ENCODE data around the gene ATP1A4.
"Not testable (repeated sequence)": the region's sequence is repeated elsewhere in the genome, so short reads cannot be mapped to it uniquely, and the experiment has no call there.

The ATP1A4 gene

GRCh38 chr1:160151303-160151702 lies at the start of gene ATP1A4:
TSS of gene ATP1A4 (plus strand) at chr1:160151603. CDS start at chr1:160152041, 438 bp downstream.
- no peak for DNase-seq (ENCODE audit: low read depth)

- DNase-seq (ENCODE audit: low read depth), result no peak
Observed at GRCh38 chr1:160101717-160102522, 49.5 kb upstream of the ATP1A4 start.

- DNase-seq (ENCODE audit: low read depth), result no peak
Observed at GRCh38 chr1:160103658-160104408, 47.6 kb upstream of the ATP1A4 start.

- no peak for DNase-seq (ENCODE audit: low read depth)
Observed at GRCh38 chr1:160104486-160104885, 46.9 kb upstream of the ATP1A4 start.

DNA sequence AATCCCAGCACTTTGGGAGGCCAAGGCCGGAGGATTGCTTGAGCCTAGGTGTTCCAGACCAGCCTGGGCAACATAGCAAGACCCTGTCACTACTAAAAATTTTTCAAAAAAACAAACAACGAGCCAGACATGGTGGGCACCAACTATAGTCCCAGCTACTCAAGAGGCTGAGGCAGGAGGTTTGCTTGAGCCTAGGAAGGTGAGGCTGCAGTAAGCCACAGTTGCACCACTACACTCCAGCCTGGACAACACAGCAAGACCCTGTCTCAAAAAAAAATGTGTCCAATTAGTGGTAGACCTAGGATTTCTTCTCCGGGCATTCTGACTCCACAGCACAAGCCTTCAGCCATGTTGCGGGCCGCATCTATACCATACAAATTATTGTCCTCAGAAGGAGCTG lies 46.2 kb upstream of the ATP1A4 start:
- no peak for DNase-seq (ENCODE audit: low read depth)

DNA sequence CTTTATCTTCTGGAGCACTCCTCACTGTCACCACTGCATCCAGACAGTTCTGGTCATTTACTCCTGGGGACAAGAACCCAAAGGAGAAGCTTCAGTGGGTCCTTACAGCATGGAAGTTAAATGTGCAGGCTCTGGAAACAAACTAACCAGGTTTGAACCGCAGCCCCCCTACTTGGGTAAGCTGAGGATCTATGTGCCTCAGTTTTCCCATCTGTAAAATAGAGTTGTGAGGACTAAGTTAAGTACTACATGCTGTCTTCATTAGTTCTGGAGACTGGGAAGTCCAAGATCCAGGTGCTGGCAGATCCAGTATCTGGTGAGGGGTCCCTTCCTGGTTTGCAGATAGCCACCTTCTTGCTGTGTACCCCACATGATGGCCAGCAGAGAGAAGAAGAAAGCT lies 43.9 kb upstream of the ATP1A4 start:
- no peak for DNase-seq (ENCODE audit: low read depth)

GRCh38 chr1:160108888-160109662 lies 42.3 kb upstream of the ATP1A4 start:
- DNase-seq (ENCODE audit: low read depth), result no peak

DNA sequence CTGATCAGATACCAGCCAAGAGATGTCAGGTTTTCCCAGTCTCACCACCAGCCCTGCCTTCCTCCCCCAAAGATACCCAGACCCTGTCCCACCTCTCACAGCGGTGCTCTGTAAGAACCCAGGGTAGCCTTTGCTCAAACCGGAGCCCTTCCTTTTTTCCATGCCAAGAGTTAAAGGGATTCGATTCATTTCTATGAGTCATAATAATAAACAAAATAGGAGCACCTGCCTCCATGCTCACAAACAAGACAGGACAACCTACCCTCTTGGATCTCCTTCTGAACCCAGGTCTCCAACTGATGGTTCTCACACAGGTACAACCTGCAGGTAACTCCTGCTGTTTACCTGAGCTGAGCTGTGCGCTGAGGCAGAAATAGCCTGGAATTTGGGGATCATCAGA lies 41.7 kb upstream of the ATP1A4 start:
- no peak for DNase-seq (ENCODE audit: low read depth)

DNA sequence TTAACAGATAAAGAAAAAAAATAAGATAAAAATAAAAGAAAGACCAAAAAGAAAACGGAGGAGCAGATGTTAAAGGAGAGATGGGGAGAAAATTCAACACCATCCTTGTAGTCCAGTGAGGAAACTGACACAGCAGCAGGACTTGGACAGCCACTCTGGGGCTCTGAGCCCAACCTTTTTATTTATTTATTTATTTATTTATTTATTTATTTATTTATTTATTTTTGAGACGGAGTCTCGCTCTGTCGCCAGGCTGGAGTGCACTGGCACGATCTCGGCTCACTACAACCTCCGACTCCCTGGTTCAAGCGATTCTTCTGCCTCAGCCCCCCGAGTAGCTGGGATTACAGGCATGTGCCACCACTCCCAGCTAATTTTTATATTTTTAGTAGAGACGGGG lies 39.9 kb upstream of the ATP1A4 start:
- DNase-seq (ENCODE audit: low read depth), result not testable (repeated sequence)

DNA sequence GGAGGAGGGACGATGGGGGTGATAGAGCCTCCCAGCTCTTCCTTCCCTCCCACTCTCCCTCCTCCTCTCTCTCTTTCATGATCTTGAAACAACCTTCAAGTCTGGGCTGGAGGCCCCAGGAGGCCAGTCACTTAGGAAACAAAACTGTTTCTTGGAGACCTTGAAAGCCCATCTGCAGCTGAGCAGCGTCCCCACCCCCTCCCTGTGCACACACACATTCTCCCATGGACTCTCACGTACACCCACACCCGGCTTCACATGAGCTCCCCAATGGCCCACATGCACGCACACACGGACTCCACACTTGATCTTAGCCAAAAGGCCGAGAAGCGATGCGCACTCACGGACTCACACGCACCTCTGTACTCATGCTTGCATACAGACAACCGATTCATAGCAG lies 39.0 kb upstream of the ATP1A4 start:
- DNase-seq (ENCODE audit: low read depth), result no peak

DNA sequence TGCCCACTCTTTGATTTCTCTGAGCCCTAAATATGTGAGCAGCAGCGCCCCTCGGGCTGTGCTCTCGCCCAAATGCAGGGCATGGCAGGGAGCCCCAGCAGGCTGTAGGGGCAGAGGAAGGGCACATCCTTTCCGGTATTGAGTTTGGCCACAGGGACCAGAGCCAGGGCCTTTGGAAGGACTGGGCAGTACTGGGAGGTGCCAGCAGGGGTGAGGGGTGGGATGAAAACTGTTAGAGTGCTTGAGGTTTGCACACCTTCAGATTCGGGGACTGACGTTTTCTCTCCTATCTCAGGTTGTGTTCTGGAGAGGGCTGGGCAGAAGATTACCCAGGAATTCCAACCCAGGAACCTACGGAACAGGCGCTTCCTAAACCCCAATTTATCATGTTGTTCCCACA lies 38.0 kb upstream of the ATP1A4 start:
- DNase-seq (ENCODE audit: low read depth), result no peak

GRCh38 chr1:160114085-160114484 lies 37.3 kb upstream of the ATP1A4 start:
- DNase-seq (ENCODE audit: low read depth), result no peak

DNA sequence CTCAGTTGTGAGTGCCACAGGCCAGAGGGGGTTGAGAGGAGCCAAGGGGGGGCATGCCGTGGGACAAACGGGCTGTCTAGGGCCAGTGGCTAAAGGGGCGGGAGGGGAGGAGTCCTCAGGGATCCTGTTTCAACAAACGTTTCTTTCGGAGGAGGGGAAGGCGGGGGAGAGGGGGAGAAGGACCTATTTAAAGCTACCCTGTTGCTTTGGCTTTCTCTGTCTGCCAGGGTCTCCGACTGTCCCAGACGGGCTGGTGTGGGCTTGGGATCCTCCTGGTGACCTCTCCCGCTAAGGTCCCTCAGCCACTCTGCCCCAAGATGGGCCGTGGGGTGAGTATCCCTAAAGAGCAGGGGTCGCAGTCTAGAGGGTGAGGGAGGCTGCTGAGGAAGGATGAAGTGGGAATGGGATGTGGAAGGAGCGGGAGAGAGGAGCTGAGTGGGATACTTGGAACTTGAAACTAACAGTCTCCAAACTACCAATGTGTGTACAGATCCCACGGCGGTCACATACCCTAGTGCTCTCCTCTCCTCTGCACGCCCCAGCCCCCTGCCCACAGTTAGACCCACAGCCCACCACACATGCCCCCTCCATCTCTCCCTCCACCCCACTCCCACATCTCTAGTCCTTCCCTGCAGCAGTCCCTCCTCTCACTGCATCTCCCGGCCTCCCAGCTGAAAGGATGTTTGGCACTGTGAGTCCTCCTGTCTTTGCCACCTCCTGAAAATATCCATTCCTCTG lies 35.7 kb upstream of the ATP1A4 start, which contains the start of gene ATP1A2:
Gene ATP1A2 (plus strand): TSS at position 215 of the 738 bp plus-strand sequence. CDS start 103 bp downstream, at position 318.
- DNase-seq (ENCODE audit: low read depth), result no peak

GRCh38 chr1:160116283-160117147 lies 34.9 kb upstream of the ATP1A4 start:
- DNase-seq (ENCODE audit: low read depth), result no peak

- DNase-seq (ENCODE audit: low read depth), result no peak
Observed at GRCh38 chr1:160117300-160117699, 34.1 kb upstream of the ATP1A4 start.

GRCh38 chr1:160117709-160118183 lies 33.7 kb upstream of the ATP1A4 start:
- DNase-seq (ENCODE audit: low read depth), result no peak

- DNase-seq (ENCODE audit: low read depth), result no peak
Observed at GRCh38 chr1:160118928-160119327, 32.5 kb upstream of the ATP1A4 start.

GRCh38 chr1:160120797-160121196 lies 30.6 kb upstream of the ATP1A4 start:
- DNase-seq (ENCODE audit: low read depth), result no peak

DNA sequence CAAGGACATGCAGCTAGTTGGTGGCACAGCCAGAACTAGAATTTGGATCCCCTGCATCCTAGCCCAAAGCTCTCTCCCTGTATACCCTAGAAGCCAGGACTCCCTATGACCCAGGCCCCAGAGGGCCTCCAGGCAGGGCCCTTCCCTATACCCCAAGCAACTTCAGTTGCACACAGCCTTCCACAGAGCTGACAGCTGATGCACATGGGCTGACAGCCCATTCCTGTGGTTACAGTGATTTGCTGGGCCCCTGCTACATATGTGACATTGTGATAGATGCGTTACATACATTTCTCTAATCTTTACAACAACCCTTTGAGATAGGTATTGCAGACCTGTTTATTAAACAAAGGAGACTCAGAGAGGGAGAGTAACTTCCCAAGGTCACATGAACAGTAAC lies 30.0 kb upstream of the ATP1A4 start:
- no peak for DNase-seq (ENCODE audit: low read depth)

DNA sequence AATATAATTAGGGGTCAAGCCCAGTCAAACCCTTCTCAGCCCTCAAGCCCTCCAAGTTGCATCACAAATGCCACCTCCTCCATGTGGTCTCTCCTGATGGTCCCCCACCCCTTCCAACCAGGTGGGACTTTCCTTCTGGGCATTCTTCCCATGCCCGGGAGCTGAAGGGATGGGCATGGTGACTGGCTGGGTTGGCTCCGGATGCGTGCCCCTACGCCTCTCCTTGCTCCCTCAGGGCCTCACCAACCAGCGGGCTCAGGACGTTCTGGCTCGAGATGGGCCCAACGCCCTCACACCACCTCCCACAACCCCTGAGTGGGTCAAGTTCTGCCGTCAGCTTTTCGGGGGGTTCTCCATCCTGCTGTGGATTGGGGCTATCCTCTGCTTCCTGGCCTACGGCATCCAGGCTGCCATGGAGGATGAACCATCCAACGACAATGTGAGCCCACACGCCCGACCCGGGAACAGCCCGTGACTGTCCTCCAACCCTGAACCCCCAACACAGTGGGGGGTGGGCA lies 28.4 kb upstream of the ATP1A4 start:
- no peak for DNase-seq (ENCODE audit: low read depth)
